ENCODE results near the gene PGBD5.

Gene PGBD5

GRCh38 chr1:230309646-230310177 is 116.4 kb downstream of the PGBD5 start:
- DNase-seq (no peak), ATAC-seq (no peak)
- H3K4me3 Mint-ChIP-seq: no peak overlapping the region
- no peak overlapping the region for H3K27ac Mint-ChIP-seq
- H3K4me1 Mint-ChIP-seq: peaks cover 25% of the 10 kb centered on the region
- peaks cover 19% of the 10 kb centered on the region for H3K27me3 Mint-ChIP-seq
- no peaks in the 10 kb centered on the region for H3K9me3 Mint-ChIP-seq

- no peaks in the 10 kb centered on the region for H3K9me3 Mint-ChIP-seq
- no peak overlapping the region for H3K27ac Mint-ChIP-seq
- DNase-seq (no peak), ATAC-seq (no peak)
- H3K4me1 Mint-ChIP-seq: peaks cover 34% of the 10 kb centered on the region
- peaks cover 19% of the 10 kb centered on the region for H3K27me3 Mint-ChIP-seq
- H3K4me3 Mint-ChIP-seq: no peak overlapping the region
These were observed 117.3 kb downstream of the PGBD5 start for GRCh38 chr1:230308821-230309220.

- H3K4me3 Mint-ChIP-seq: no peak overlapping the region
- ATAC-seq: no peak
- no peaks in the 10 kb centered on the region for H3K9me3 Mint-ChIP-seq
- H3K27me3 Mint-ChIP-seq: peaks cover 19% of the 10 kb centered on the region
- H3K27ac Mint-ChIP-seq: no peak overlapping the region
- H3K4me1 Mint-ChIP-seq: peaks cover 42% of the 10 kb centered on the region
- DNase-seq: no peak
These were observed 118.1 kb downstream of the PGBD5 start for GRCh38 chr1:230308039-230308438.

DNA sequence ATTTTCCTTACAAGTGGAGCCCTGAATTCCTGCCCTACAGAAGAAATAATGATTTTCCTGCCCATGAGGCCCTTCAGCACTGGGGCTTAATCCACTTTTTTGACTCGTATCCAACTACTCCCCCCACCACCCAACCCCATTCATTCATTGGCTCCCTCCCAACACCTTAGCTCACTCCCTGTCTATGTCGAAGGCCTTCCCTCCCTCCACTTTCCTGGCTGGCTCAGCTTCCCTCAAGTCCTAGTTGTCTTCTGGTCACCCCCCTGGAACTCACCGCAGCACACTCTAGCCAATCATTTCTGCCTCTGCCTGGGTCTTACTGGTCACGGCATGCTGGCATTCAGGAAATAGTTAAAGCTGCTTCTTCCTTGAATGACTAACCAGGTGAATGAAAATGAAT is 118.9 kb downstream of the PGBD5 start:
- peak overlapping the region; percentile 16 to 60 for H3K27ac Mint-ChIP-seq

DNA sequence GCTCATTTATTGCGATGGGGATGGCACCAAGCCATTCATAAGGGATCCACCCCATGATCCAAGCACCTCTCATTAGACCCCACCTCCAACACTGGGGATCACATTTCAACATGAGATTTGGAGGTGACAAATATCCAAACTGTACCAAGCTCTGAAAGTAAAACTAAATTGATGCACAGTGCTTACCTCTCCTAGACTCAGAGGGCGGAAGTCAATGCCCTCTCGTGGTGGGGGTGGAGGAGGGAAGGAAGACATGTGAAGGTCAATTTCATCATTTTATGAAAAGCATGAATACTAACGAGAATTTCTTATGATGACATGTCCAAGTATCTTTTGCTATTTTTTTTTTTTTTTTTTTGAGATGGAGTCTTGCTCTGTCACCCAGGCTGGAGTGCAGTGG is 120.0 kb downstream of the PGBD5 start:
- H3K27ac Mint-ChIP-seq: peak overlapping the region; percentile 65 to 86
- H3K9me3 Mint-ChIP-seq: no peaks in the 10 kb centered on the region
- H3K4me1 Mint-ChIP-seq: peaks cover 43% of the 10 kb centered on the region
- peak; percentile 90 for ATAC-seq
- peaks cover 19% of the 10 kb centered on the region for H3K27me3 Mint-ChIP-seq
- peak; percentile 34 to 66 for DNase-seq
- H3K4me3 Mint-ChIP-seq: no peak overlapping the region

More for the DNA sequence above, 118.9 kb downstream of the PGBD5 start:
- Mint-ChIP-seq H3K27me3 (peaks cover 19% of the 10 kb centered on the region), H3K9me3 (no peaks in the 10 kb centered on the region), H3K4me1 (peaks cover 43% of the 10 kb centered on the region), H3K4me3 (no peak overlapping the region)
- DNase-seq (no peak), ATAC-seq (no peak)

DNA sequence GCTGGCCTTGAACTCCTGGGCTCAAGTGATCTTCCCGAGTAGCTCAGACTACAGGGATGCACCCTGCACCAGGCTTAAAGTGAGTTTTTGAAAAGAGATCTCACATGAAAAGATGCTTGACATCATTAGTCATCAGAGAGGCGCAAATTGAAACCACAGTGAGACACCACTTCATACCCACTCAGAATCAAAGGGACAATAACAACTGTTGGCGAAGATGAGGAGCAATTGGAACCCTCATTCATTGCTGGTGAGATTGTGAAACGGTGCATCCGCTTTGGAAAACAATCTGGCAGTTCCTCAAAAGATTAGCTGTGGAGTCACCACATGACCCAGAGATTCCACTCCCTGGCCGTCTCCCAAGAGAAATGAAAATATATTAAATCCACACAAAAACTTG is 122.3 kb downstream of the PGBD5 start:
- Mint-ChIP-seq H3K27me3 (no peaks in the 10 kb centered on the region), H3K4me1 (peaks cover 37% of the 10 kb centered on the region), H3K9me3 (no peaks in the 10 kb centered on the region), H3K27ac (peak overlapping the region in 1 of 2 donors; percentile 86), H3K4me3 (peak overlapping the region; percentile 6 to 52)
- DNase-seq (no peak), ATAC-seq (peak; percentile 58)

DNA sequence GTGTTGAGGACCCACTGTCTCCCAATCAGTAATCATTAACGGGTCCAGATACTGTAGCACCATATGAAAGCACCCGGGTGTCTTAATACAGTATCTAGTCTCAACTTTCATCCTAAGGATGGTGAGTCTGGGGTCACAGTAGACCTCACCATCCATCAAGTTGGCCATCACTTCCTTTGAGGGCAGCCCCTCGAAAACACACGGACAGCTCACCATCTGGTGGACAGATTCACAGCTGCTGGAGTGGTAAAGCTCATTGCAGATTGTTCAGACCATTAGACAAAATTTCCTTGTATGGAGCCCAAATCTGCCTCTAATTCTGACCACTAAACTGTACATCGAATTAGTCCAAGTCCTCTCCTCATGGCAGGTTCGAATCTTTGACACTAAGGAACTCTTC is 123.1 kb downstream of the PGBD5 start:
- H3K27me3 Mint-ChIP-seq: no peaks in the 10 kb centered on the region
- H3K27ac Mint-ChIP-seq: no peak overlapping the region
- DNase-seq: no peak
- no peak for ATAC-seq
- peaks cover 37% of the 10 kb centered on the region for H3K4me1 Mint-ChIP-seq
- H3K9me3 Mint-ChIP-seq: no peaks in the 10 kb centered on the region
- H3K4me3 Mint-ChIP-seq: no peak overlapping the region

- no peaks in the 10 kb centered on the region for H3K27me3 Mint-ChIP-seq
- H3K4me3 Mint-ChIP-seq: no peak overlapping the region
- peaks cover 31% of the 10 kb centered on the region for H3K4me1 Mint-ChIP-seq
- no peak for DNase-seq
- no peak for ATAC-seq
- no peak overlapping the region for H3K27ac Mint-ChIP-seq
- no peaks in the 10 kb centered on the region for H3K9me3 Mint-ChIP-seq
These were observed 124.3 kb downstream of the PGBD5 start for GRCh38 chr1:230301822-230302221.

- Mint-ChIP-seq H3K27me3 (no peaks in the 10 kb centered on the region), H3K9me3 (no peaks in the 10 kb centered on the region), H3K27ac (peak overlapping the region in 1 of 2 donors; percentile 82), H3K4me1 (peaks cover 26% of the 10 kb centered on the region), H3K4me3 (no peak overlapping the region)
- DNase-seq (no peak), ATAC-seq (no peak)
These were observed 124.8 kb downstream of the PGBD5 start for GRCh38 chr1:230301322-230301721.

- Mint-ChIP-seq H3K4me3 (no peak overlapping the region), H3K9me3 (no peaks in the 10 kb centered on the region), H3K4me1 (peaks cover 21% of the 10 kb centered on the region), H3K27me3 (no peaks in the 10 kb centered on the region), H3K27ac (peak overlapping the region in 1 of 2 donors; percentile 82)
- DNase-seq (no peak), ATAC-seq (no peak)
These were observed 125.5 kb downstream of the PGBD5 start for GRCh38 chr1:230300322-230301301.

- DNase-seq: no peak
- Mint-ChIP-seq H3K27ac (no peak overlapping the region), H3K27me3 (no peaks in the 10 kb centered on the region), H3K4me1 (peaks cover 15% of the 10 kb centered on the region), H3K4me3 (no peak overlapping the region), H3K9me3 (no peaks in the 10 kb centered on the region)
- ATAC-seq: no peak
These were observed 126.7 kb downstream of the PGBD5 start for GRCh38 chr1:230299191-230300006.

DNA sequence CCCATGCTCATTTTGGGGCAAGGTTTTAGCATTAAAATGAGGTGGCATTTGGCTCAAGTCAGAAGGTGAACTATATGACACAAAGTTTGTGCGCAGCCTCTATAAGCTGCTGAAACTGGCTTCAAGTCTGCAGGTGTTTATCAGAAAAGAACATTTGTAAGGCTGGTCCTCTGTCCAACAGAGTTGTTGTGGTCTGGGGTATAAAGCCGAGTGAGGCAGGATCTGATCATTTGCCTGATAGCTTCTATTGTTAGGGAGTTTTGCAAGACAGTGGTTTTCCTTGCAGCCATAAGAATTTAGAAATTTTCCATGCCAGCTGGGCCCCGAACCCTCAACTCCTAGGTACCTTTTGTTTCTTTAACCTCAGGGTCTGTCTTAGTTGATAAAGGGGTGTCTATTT is 130.8 kb downstream of the PGBD5 start:
- no peak overlapping the region for H3K4me3 Mint-ChIP-seq
- ATAC-seq (no peak), DNase-seq (no peak)
- H3K9me3 Mint-ChIP-seq: no peaks in the 10 kb centered on the region
- peaks cover 13% of the 10 kb centered on the region for H3K4me1 Mint-ChIP-seq
- H3K27me3 Mint-ChIP-seq: peaks cover 29% of the 10 kb centered on the region
- H3K27ac Mint-ChIP-seq: peak overlapping the region in 1 of 2 donors; percentile 27

- Mint-ChIP-seq H3K4me3 (no peak overlapping the region), H3K27ac (no peak overlapping the region), H3K9me3 (no peaks in the 10 kb centered on the region), H3K27me3 (peaks cover 29% of the 10 kb centered on the region), H3K4me1 (peaks cover 13% of the 10 kb centered on the region)
- DNase-seq (no peak), ATAC-seq (no peak)
These were observed 132.8 kb downstream of the PGBD5 start for GRCh38 chr1:230293390-230293700.

- Mint-ChIP-seq H3K27ac (no peak overlapping the region), H3K4me3 (no peak overlapping the region), H3K9me3 (no peaks in the 10 kb centered on the region), H3K27me3 (peaks cover 33% of the 10 kb centered on the region), H3K4me1 (peaks cover 13% of the 10 kb centered on the region)
- ATAC-seq (no peak), DNase-seq (no peak)
These were observed 133.3 kb downstream of the PGBD5 start for GRCh38 chr1:230292689-230293389.

Data from stimulated activated naive CD8-positive, alpha-beta T cell treated with anti-CD3 and anti-CD28 coated beads, Interleukin-15, amount 100 ng/mL, for 72 hours (primary cell).